Thyroid gland (tissue), 4 donors: ENCODE measurements around the gene SMPX. TPM values are rescaled to one million over a fixed set of nuclear protein-coding genes. Genes with fewer than 3 reads are reported as not detected.

ENCODE experiments used
- DNase-seq, 2 donors: peaks; one replicate each; pipeline ENCODE4 v3.0.0-alpha.2; 2019
- H3K27ac ChIP-seq, 3 donors: fragments of 200-600 bp; sonication (generic); 1 replicate in 2 of 3; 2 replicates in 1 of 3; pipeline ENCODE4 v1.5.1; 2016 to 2019; ENCODE audit warnings: mild to moderate bottlenecking in 1 of 3, moderate library complexity in 1 of 3
- H3K27me3 ChIP-seq: fragments of 200-600 bp; sonication (generic); one replicate; pipeline ENCODE4 v1.5.1; 2019
- H3K36me3 ChIP-seq, 2 donors: fragments of 200-600 bp; sonication (generic); one replicate each; pipeline ENCODE4 v1.5.1; 2016 to 2019
- H3K4me1 ChIP-seq, 2 donors: fragments of 200-600 bp; sonication (generic); one replicate each; pipeline ENCODE4 v1.5.1; 2017 to 2019
- H3K4me3 ChIP-seq, 3 donors: fragments of 200-600 bp; sonication (generic); replicated peaks in 1 of 3; 1 replicate in 2 of 3; 2 replicates in 1 of 3; pipeline ENCODE4 v1.5.1; 2016; ENCODE audit warnings: mild to moderate bottlenecking in 1 of 3
- H3K9me3 ChIP-seq: fragments of 200-600 bp; sonication (generic); one replicate; pipeline ENCODE4 v1.5.1; 2017
- CTCF ChIP-seq, 6 experiments: fragments of 200-600 bp in 3 of 6; fragments of 450-650 bp in 3 of 6; sonication (generic) in 3 of 6; IDR thresholded peaks; one replicate each; pipeline ENCODE4 v1.5.1; 2016 to 2019; ENCODE audit warnings: antibody characterized with exemption in 6 of 6, mild to moderate bottlenecking in 2 of 6, inconsistent platforms in 1 of 6, moderate library complexity in 1 of 6
- POLR2A ChIP-seq, 2 donors: fragments of 450-650 bp; IDR thresholded peaks; one replicate each; pipeline ENCODE4 v1.6.1; 2017; ENCODE audit warnings: antibody characterized with exemption in 2 of 2, mild to moderate bottlenecking in 2 of 2, moderate library complexity in 1 of 2
- WGBS, 2 donors: methylation state at CpG; one replicate each; pipeline ENCODE4 v1.1.5; 2017; 5-methylcytosine and 5-hydroxymethylcytosine counted together
- intact Hi-C: fragments of 100-400 bp; cut with DNase I; formaldehyde crosslinking; loops from one replicate; pipeline ENCODE4 v1.15.1; 2023
- total RNA-seq, 4 donors: library from RNA; depleted of rRNA; stranded (reverse); fragments of >200 nt; gene quantifications; one replicate each; pipeline ENCODE4 v1.2.3, GENCODE V29; 2016

The SMPX gene
- total RNA-seq, 4 donors from 2014 or later, result not detected

GRCh38 chrX:21740329-21741274 lies 17.3 kb downstream of the SMPX start:
- peak; percentile 5 to 10 for DNase-seq
- Histone ChIP-seq H3K4me3 (no peak overlapping the region), H3K27me3 (no peaks in the 10 kb centered on the region), H3K9me3 (no peaks in the 10 kb centered on the region), H3K4me1 (peaks cover 0 to 5% of the 10 kb centered on the region in 2 donors), H3K27ac (no peak overlapping the region), H3K36me3 (no peaks in the 10 kb centered on the region)
- TF ChIP-seq CTCF (IDR thresholded peaks at IDR 0.05) (no peak), POLR2A (IDR thresholded peaks at IDR 0.05) (no peak)
- intact Hi-C loops, result no loop called here
- WGBS, 2 donors, result 76 to 100% methylated on average over 1 of the region's 1 CpG

DNA sequence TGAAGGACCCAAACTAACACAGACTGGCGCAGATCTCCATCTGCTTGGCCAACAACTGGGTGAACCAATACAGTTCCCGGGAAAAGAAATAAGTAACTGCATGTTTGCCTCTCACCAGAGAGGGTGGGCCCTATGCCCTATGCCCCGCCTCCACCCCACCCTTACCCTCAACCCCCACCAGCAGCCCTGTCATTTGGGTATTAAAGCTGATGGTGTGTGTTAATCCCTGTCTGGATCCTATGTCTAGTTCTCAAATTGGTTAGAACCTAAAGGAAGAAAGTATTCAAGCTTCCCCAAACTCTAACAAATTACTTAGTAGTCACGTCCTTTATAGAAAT lies 19.0 kb downstream of the SMPX start:
- H3K36me3 ChIP-seq, result no peaks in the 10 kb centered on the region
- intact Hi-C loops, result no loop called here
- 60 to 88% methylated on average over 4 of the region's 4 CpGs for WGBS, 2 donors
- H3K27ac ChIP-seq, result no peak overlapping the region
- H3K27me3 ChIP-seq, result no peaks in the 10 kb centered on the region
- TF ChIP-seq CTCF (IDR thresholded peaks at IDR 0.05) (no peak), POLR2A (IDR thresholded peaks at IDR 0.05) (no peak)
- no peak for DNase-seq
- H3K4me1 ChIP-seq, result peaks cover 0 to 5% of the 10 kb centered on the region in 2 donors
- H3K4me3 ChIP-seq, result no peak overlapping the region
- no peaks in the 10 kb centered on the region for H3K9me3 ChIP-seq

GRCh38 chrX:21738210-21738949 lies 19.5 kb downstream of the SMPX start:
- TF ChIP-seq POLR2A (IDR thresholded peaks at IDR 0.05) (no peak), CTCF (IDR thresholded peaks at IDR 0.05) (no peak)
- Histone ChIP-seq H3K4me1 (peaks cover 0 to 5% of the 10 kb centered on the region in 2 donors), H3K9me3 (no peaks in the 10 kb centered on the region), H3K27ac (no peak overlapping the region), H3K4me3 (no peak overlapping the region), H3K36me3 (no peaks in the 10 kb centered on the region), H3K27me3 (no peaks in the 10 kb centered on the region)
- WGBS, 2 donors, result 55 to 64% methylated on average over 8 to 9 of the region's 15 CpGs
- DNase-seq, result no peak
- intact Hi-C loops, result no loop called here

DNA sequence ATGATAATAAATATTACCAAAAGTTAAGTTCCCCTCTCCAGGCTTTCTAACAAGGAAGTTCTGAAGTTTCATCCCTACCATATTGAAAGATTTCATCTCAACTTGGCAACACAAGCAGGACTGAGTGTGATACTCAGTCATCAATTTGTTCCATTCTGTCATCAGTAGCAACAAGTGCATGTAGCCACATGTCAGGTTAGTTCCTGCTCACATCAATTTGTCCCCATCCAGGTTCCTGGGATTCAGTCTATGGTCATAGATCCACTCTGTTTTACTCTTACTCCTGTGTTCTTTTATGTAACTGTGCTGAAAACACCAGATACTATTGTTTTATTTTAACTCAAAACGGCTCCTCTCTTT lies 22.2 kb downstream of the SMPX start:
- Histone ChIP-seq H3K4me1 (peaks cover 0 to 5% of the 10 kb centered on the region in 2 donors), H3K4me3 (no peak overlapping the region), H3K36me3 (no peaks in the 10 kb centered on the region), H3K27ac (peak overlapping the region in 1 of 3 donors; percentile 52), H3K27me3 (no peaks in the 10 kb centered on the region), H3K9me3 (no peaks in the 10 kb centered on the region)
- intact Hi-C loops, result no loop called here
- no peak for TF ChIP-seq POLR2A (IDR thresholded peaks at IDR 0.05)
- no peak for TF ChIP-seq CTCF (IDR thresholded peaks at IDR 0.05)
- WGBS, 2 donors, result 55 to 84% methylated on average over 1 of the region's 1 CpG
- no peak for DNase-seq
